K562 (cell line): ENCODE data around the gene ZNF337. TPM values are rescaled to one million over a fixed set of nuclear protein-coding genes. Genes with fewer than 3 reads are reported as not detected.

Source experiments
- ARID1B ChIP-seq: fragments of 450-650 bp; IDR thresholded peaks from 2 replicates; pipeline ENCODE4 v1.6.1; 2016; ENCODE audit warnings: antibody characterized with exemption, mild to moderate bottlenecking, inconsistent platforms
- DDX20 ChIP-seq: fragments of 450-650 bp; IDR thresholded peaks from 2 replicates; pipeline ENCODE4 v1.6.1; 2016; ENCODE audit warnings: missing genetic modification characterization, low read depth, mild to moderate bottlenecking, missing compliant biosample characterization, moderate library complexity
- ESRRB ChIP-seq: fragments of 250-450 bp; sonication (Bioruptor Pico); IDR thresholded peaks from 2 replicates; pipeline ENCODE4 v1.5.0; 2020; ENCODE audit warnings: mild to moderate bottlenecking, moderate library complexity, borderline replicate concordance
- GABPB2 ChIP-seq: fragments of 250-450 bp; sonication (Bioruptor Pico); conservative IDR thresholded peaks from 2 replicates; pipeline ENCODE4 v1.5.1; 2021; ENCODE audit warnings: mild to moderate bottlenecking
- GATAD2B ChIP-seq: fragments of 450-650 bp; IDR thresholded peaks from 2 replicates; pipeline ENCODE4 v1.6.1; 2017; ENCODE audit warnings: mild to moderate bottlenecking, borderline replicate concordance
- GTF2A2 ChIP-seq: IDR thresholded peaks from 2 replicates; pipeline ENCODE4 v1.6.1; 2016; ENCODE audit warnings: mild to moderate bottlenecking, missing genetic modification characterization, missing compliant biosample characterization
- HNRNPLL ChIP-seq: fragments of 200-400 bp; formaldehyde crosslinking; IDR thresholded peaks from 2 replicates; pipeline ENCODE4 v1.6.1; 2017; ENCODE audit warnings: low read length, low read depth, mild to moderate bottlenecking; ENCODE audit not compliant: poor library complexity, severe bottlenecking
- MBD2 ChIP-seq: sonication (generic); IDR thresholded peaks from 2 replicates; pipeline ENCODE4 v1.6.1; 2016; ENCODE audit warnings: low read depth, borderline replicate concordance
- MED1 ChIP-seq: sonication (generic); formaldehyde crosslinking; IDR thresholded peaks from 2 replicates; pipeline ENCODE4 v1.8.1; 2023; ENCODE audit warnings: missing genetic modification reagents, borderline replicate concordance
- MEIS2 ChIP-seq: fragments of 450-650 bp; IDR thresholded peaks from 2 replicates; pipeline ENCODE4 v1.6.1; 2014; ENCODE audit warnings: mild to moderate bottlenecking; ENCODE audit not compliant: partially characterized antibody
- MYBL2 ChIP-seq, 2 experiments: fragments of 450-650 bp in 1 of 2; sonication (generic) in 1 of 2; formaldehyde crosslinking in 1 of 2; IDR thresholded peaks; 2 replicates each; pipeline versions ENCODE4 v1.6.1 to v1.8.1; 2017 to 2022; ENCODE audit warnings: borderline replicate concordance in 1 of 2, inconsistent platforms in 1 of 2, low read depth in 1 of 2, mild to moderate bottlenecking in 1 of 2, missing genetic modification reagents in 1 of 2, moderate library complexity in 1 of 2
- NFRKB ChIP-seq: fragments of 450-650 bp; IDR thresholded peaks from 2 replicates; pipeline ENCODE4 v1.6.1; 2016; ENCODE audit warnings: low read depth
- PTRF ChIP-seq: fragments of 450-650 bp; IDR thresholded peaks from 2 replicates; pipeline ENCODE4 v1.6.1; 2016; ENCODE audit warnings: mild to moderate bottlenecking, missing genetic modification characterization, missing compliant biosample characterization
- PYGO2 ChIP-seq: fragments of 450-650 bp; IDR thresholded peaks from 2 replicates; pipeline ENCODE4 v1.6.1; 2016; ENCODE audit warnings: mild to moderate bottlenecking, missing genetic modification characterization, moderate library complexity, missing compliant biosample characterization
- TAF1 ChIP-seq: IDR thresholded peaks from 2 replicates; pipeline ENCODE4 v1.6.1; 2011; ENCODE audit warnings: mild to moderate bottlenecking, low read length, moderate library complexity; ENCODE audit not compliant: insufficient read depth, control insufficient read depth, severe bottlenecking; ENCODE audit errors: extremely low read depth
- TOE1 ChIP-seq, 2 experiments: fragments of 450-650 bp in 1 of 2; sonication (generic) in 1 of 2; formaldehyde crosslinking in 1 of 2; IDR thresholded peaks; 2 replicates each; pipeline versions ENCODE4 v1.7.1 to v1.8.0; 2016 to 2022; ENCODE audit warnings: borderline replicate concordance in 2 of 2, mild to moderate bottlenecking in 2 of 2, antibody characterized with exemption in 1 of 2, inconsistent platforms in 1 of 2, low read depth in 1 of 2, missing genetic modification reagents in 1 of 2, moderate library complexity in 1 of 2
- XRCC4 ChIP-seq: IDR thresholded peaks from one replicate; pipeline ENCODE4 v1.6.1; 2011; ENCODE audit not compliant: insufficient read depth, insufficient read length; ENCODE audit errors: extremely low read depth
- ZNF274 ChIP-seq: IDR thresholded peaks from 2 replicates; pipeline ENCODE4 v1.6.1; 2011; ENCODE audit warnings: low read depth, mild to moderate bottlenecking, low read length, moderate library complexity, borderline replicate concordance
- ZNF282 ChIP-seq: sonication (generic); formaldehyde crosslinking; IDR thresholded peaks from 2 replicates; pipeline ENCODE4 v1.8.1; 2023; ENCODE audit warnings: missing genetic modification reagents
- ZNF408 ChIP-seq: fragments of 250-450 bp; sonication (Bioruptor Pico); IDR thresholded peaks from 2 replicates; pipeline ENCODE4 v1.4.0; 2020; ENCODE audit warnings: low read depth, mild to moderate bottlenecking, moderate library complexity
- ZNF583 ChIP-seq: fragments of 250-450 bp; sonication (Bioruptor Pico); IDR thresholded peaks from 2 replicates; pipeline ENCODE4 v1.4.0; 2020
- polyA plus RNA-seq, 8 experiments: library from polyadenylated mRNA; depleted of rRNA in 4 of 8; stranded (reverse) in 5 of 8; unstranded in 3 of 8; fragments of >200 nt; fragmentation: Nextera tagmentation in 2 of 8; fragmentation: Illumina TruSeq in 1 of 8; extraction: Ambion mirVana in 2 of 8; extraction: Trizol in 1 of 8; gene quantifications; 2 replicates each; pipeline versions ENCODE4 v1.2.1 to v1.2.3, GENCODE V29; 2011 to 2014; ENCODE audit warnings: inconsistent platforms in 1 of 8, missing spikeins in 1 of 8
- total RNA-seq, 7 experiments: library from RNA; depleted of rRNA in 6 of 7; stranded (reverse); fragments of >200 nt in 6 of 7; fragmentation: Illumina TruSeq in 2 of 7; extraction: Trizol in 2 of 7; gene quantifications; 2 replicates each; pipeline versions ENCODE4 v1.2.1 to v1.2.3, GENCODE V29; 2011 to 2021; ENCODE audit warnings: low replicate concordance in 1 of 7
- TF ChIP-seq, protein P1 (sequence below), 3 experiments: IDR thresholded peaks in 2 of 3; conservative IDR thresholded peaks in 1 of 3; 2 replicates each; pipeline ENCODE4 v1.5.1; 2011 to 2012; ENCODE audit warnings: low read length in 3 of 3, mild to moderate bottlenecking in 3 of 3, control low read depth in 2 of 3, improper control_type of control experiment in 1 of 3, inconsistent platforms in 1 of 3, low read depth in 1 of 3, mixed read lengths in 1 of 3, moderate library complexity in 1 of 3; ENCODE audit not compliant: insufficient read depth in 2 of 3
- TF ChIP-seq, protein P2 (sequence below), 2 experiments: fragments of 450-650 bp in 1 of 2; sonication (generic) in 1 of 2; formaldehyde crosslinking in 1 of 2; IDR thresholded peaks in 1 of 2; conservative IDR thresholded peaks in 1 of 2; 2 replicates each; pipeline versions ENCODE4 v1.6.1 to v1.8.1; 2016 to 2023; ENCODE audit warnings: mild to moderate bottlenecking in 2 of 2, moderate library complexity in 2 of 2, inconsistent platforms in 1 of 2, missing genetic modification reagents in 1 of 2

Gene ZNF337
- total and polyA plus RNA-seq, 9 of the 15 experiments (the other 6 are each of a cell fraction or from before 2014, with no cell fraction given): 0.25 to 5.6 (median 3.5) TPM

DNA sequence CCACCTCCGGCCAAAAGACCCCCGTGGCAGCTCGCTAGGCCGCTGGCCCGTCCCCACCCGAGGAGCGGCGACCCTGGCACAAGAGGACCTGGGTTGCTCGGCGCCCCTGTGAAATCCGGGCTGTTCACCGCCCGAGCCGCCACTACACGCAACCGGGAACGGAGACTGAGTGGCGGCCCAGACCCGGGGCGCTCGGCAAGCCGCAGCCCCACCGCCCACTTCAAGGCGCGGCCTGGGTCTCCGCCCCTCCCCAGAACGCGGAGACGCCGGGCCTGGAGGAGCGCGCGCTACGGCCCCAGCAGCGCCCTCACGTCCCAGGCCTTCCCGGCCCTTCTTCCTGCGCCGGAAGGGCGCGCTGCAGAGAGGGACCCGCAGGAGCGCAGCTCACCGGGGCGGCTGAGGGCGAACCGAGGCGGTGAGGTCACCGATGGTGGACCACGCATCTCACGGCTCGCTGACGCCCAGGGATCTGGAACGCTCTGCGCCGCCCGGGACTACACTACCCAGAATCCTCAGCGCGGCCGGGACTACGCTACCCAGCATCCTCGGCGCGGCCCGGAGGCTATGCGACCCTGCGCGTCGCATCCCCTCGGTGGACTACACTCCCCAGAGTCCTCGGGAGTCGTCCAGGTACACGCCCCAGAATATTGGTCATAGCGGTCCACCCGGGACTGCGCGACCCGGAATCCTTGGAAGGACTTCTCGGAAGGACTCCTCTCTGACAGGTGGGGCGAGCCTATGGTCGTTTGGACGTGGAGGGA is at the start of gene ZNF337 (continued):
- TF ChIP-seq MED1 (CRISPR knock-in tag) (no peak), PYGO2 (no peak), GABPB2 (CRISPR knock-in tag) (no peak), ESRRB (CRISPR knock-in tag) (no peak), NFRKB (no peak), TOE1 (IDR thresholded peaks at IDR 0.05; ENCODE audit: borderline replicate concordance) (no peak), TOE1 (CRISPR knock-in tag; IDR thresholded peaks at IDR 0.05; ENCODE audit: borderline replicate concordance, low read depth) (no peak), MEIS2 (no peak), MYBL2 (IDR thresholded peaks at IDR 0.05; ENCODE audit: low read depth) (no peak), MYBL2 (CRISPR knock-in tag; IDR thresholded peaks at IDR 0.05; ENCODE audit: borderline replicate concordance) (no peak), GATAD2B (no peak), ZNF408 (CRISPR knock-in tag) (no peak), XRCC4 (no peak), MBD2 (peak; percentile 90), HNRNPLL (no peak), TAF1 (peak; percentile 45), PTRF (no peak), ARID1B (no peak), ZNF274 (no peak), DDX20 (tag) (no peak), GTF2A2 (tag) (no peak), ZNF583 (CRISPR knock-in tag) (no peak), ZNF282 (CRISPR knock-in tag) (no peak)
- TF ChIP-seq, protein P1, sequence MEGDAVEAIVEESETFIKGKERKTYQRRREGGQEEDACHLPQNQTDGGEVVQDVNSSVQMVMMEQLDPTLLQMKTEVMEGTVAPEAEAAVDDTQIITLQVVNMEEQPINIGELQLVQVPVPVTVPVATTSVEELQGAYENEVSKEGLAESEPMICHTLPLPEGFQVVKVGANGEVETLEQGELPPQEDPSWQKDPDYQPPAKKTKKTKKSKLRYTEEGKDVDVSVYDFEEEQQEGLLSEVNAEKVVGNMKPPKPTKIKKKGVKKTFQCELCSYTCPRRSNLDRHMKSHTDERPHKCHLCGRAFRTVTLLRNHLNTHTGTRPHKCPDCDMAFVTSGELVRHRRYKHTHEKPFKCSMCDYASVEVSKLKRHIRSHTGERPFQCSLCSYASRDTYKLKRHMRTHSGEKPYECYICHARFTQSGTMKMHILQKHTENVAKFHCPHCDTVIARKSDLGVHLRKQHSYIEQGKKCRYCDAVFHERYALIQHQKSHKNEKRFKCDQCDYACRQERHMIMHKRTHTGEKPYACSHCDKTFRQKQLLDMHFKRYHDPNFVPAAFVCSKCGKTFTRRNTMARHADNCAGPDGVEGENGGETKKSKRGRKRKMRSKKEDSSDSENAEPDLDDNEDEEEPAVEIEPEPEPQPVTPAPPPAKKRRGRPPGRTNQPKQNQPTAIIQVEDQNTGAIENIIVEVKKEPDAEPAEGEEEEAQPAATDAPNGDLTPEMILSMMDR (IDR thresholded peaks at IDR 0.05 in 2 of 3, conservative IDR thresholded peaks at IDR 0.05 in 1 of 3; ENCODE audit: insufficient read depth in 2 of 3, low read depth in 1 of 3, low read length in 3 of 3): peak; percentile 19 to 42 (median 28); a peak in 3 of 6 replicates
- TF ChIP-seq, protein P2, sequence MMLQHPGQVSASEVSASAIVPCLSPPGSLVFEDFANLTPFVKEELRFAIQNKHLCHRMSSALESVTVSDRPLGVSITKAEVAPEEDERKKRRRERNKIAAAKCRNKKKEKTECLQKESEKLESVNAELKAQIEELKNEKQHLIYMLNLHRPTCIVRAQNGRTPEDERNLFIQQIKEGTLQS (IDR thresholded peaks at IDR 0.05): peak; percentile 72
- TF ChIP-seq, protein P2 (CRISPR knock-in tag; conservative IDR thresholded peaks at IDR 0.05): no peak
